Measurements from ENCODE around the gene C8G. TPM values are rescaled to one million over a fixed set of nuclear protein-coding genes. Genes with fewer than 3 reads are reported as not detected.

C8G gene
- total and polyA plus RNA-seq, 4 donors = 0.90 to 3.1 (median 1.4) TPM

- Histone ChIP-seq H3K4me1 (ENCODE audit: control insufficient read depth in 1 of 2, insufficient read depth in 2 of 2, low read length in 2 of 2) (peaks cover 0 to 4% of the 10 kb centered on the region in 2 donors), H3K9me3 (ENCODE audit: control insufficient read depth, low read length) (no peaks in the 10 kb centered on the region), H3K4me3 (ENCODE audit: low read length in 2 of 2) (peak overlapping the region; percentile 65 to 85), H3K27me3 (ENCODE audit: control insufficient read depth in 1 of 2, insufficient read depth in 2 of 2, low read length in 1 of 2) (no peaks in the 10 kb centered on the region), H3K27ac (ENCODE audit: low read depth in 1 of 2, low read length in 2 of 2) (no peak overlapping the region), H3K36me3 (ENCODE audit: control insufficient read depth in 1 of 2, insufficient read depth in 2 of 2, low read length in 1 of 2) (no peaks in the 10 kb centered on the region)
- no peak for DNase-seq
- 38 to 45% methylated on average over 18 of the region's 18 CpGs for WGBS, 2 donors
- no peak for ATAC-seq (ENCODE audit: low FRiP score)
- intact Hi-C loops (cut with DNase I) = loop anchor here (5.0 to 10.0 kb wide), 2 partner anchors 46 to 148 kb away; partner anchors contain the start of genes AJM1 (in 1 of the 2), C8G (in 1 of the 2) and PHPT1 (in 1 of the 2)
Measured at GRCh38 chr9:136992819-136993369, 47.9 kb downstream of the C8G start.

GRCh38 chr9:136994180-136994887 is 49.3 kb downstream of the C8G start:
- H3K9me3 ChIP-seq (ENCODE audit: control insufficient read depth, low read length) = no peaks in the 10 kb centered on the region
- no peak for ATAC-seq (ENCODE audit: low FRiP score)
- H3K4me1 ChIP-seq (ENCODE audit: control insufficient read depth in 1 of 2, insufficient read depth in 2 of 2, low read length in 2 of 2) = peaks cover 0 to 4% of the 10 kb centered on the region in 2 donors
- H3K27ac ChIP-seq (ENCODE audit: low read depth in 1 of 2, low read length in 2 of 2) = no peak overlapping the region
- no peak overlapping the region for H3K4me3 ChIP-seq (ENCODE audit: low read length in 2 of 2)
- no peaks in the 10 kb centered on the region for H3K27me3 ChIP-seq (ENCODE audit: control insufficient read depth in 1 of 2, insufficient read depth in 2 of 2, low read length in 1 of 2)
- 83 to 85% methylated on average over 50 to 54 of the region's 54 CpGs for WGBS, 2 donors
- DNase-seq = no peak
- intact Hi-C loops (cut with DNase I) = loop anchor here (5.0 to 10.0 kb wide), 2 partner anchors 47 to 150 kb away; partner anchors contain the start of genes AJM1 (in 1 of the 2), C8G (in 1 of the 2) and PHPT1 (in 1 of the 2)
- H3K36me3 ChIP-seq (ENCODE audit: control insufficient read depth in 1 of 2, insufficient read depth in 2 of 2, low read length in 1 of 2) = no peaks in the 10 kb centered on the region

DNA sequence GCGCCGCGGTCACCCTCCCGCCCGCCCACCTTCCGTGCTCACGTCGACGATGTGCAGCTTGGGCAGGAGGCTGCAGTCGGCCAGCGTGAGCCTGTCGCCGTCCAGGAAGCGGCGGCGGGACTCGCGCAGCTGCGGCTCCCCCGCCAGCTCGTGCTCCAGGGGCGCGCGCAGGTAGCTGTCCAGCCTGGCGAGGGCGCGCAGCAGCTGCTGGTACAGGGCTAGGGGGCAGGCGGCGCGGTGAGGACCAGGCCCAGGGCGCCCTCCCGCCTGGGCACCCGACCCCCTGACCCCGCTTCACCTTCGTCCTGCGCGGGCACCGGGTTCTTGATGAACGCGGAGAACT is 49.8 kb downstream of the C8G start:
- Histone ChIP-seq H3K4me3 (ENCODE audit: low read length in 2 of 2) (no peak overlapping the region), H3K27me3 (ENCODE audit: control insufficient read depth in 1 of 2, insufficient read depth in 2 of 2, low read length in 1 of 2) (no peaks in the 10 kb centered on the region), H3K9me3 (ENCODE audit: control insufficient read depth, low read length) (no peaks in the 10 kb centered on the region), H3K27ac (ENCODE audit: low read depth in 1 of 2, low read length in 2 of 2) (no peak overlapping the region), H3K36me3 (ENCODE audit: control insufficient read depth in 1 of 2, insufficient read depth in 2 of 2, low read length in 1 of 2) (no peaks in the 10 kb centered on the region), H3K4me1 (ENCODE audit: control insufficient read depth in 1 of 2, insufficient read depth in 2 of 2, low read length in 2 of 2) (peaks cover 0 to 4% of the 10 kb centered on the region in 2 donors)
- no peak for DNase-seq
- intact Hi-C loops (cut with DNase I) = loop anchor here (5.0 to 10.0 kb wide), 2 partner anchors 48 to 150 kb away; partner anchors contain the start of genes AJM1 (in 1 of the 2), C8G (in 1 of the 2) and PHPT1 (in 1 of the 2)
- 52 to 65% methylated on average over 34 to 40 of the region's 40 CpGs for WGBS, 2 donors
- no peak for ATAC-seq (ENCODE audit: low FRiP score)

- intact Hi-C loops (cut with DNase I) = loop anchor here in 1 of 2 donors (10.0 kb wide), 1 partner anchor 151 kb away; the partner anchor contains the start of genes AJM1 and PHPT1
- no peaks in the 10 kb centered on the region for H3K27me3 ChIP-seq (ENCODE audit: control insufficient read depth in 1 of 2, insufficient read depth in 2 of 2, low read length in 1 of 2)
- peaks cover 0 to 4% of the 10 kb centered on the region in 2 donors for H3K4me1 ChIP-seq (ENCODE audit: control insufficient read depth in 1 of 2, insufficient read depth in 2 of 2, low read length in 2 of 2)
- 4 to 10% methylated on average over 23 to 30 of the region's 30 CpGs for WGBS, 2 donors
- no peak for ATAC-seq (ENCODE audit: low FRiP score)
- H3K27ac ChIP-seq (ENCODE audit: low read depth in 1 of 2, low read length in 2 of 2) = no peak overlapping the region
- H3K36me3 ChIP-seq (ENCODE audit: control insufficient read depth in 1 of 2, insufficient read depth in 2 of 2, low read length in 1 of 2) = no peaks in the 10 kb centered on the region
- H3K9me3 ChIP-seq (ENCODE audit: control insufficient read depth, low read length) = no peaks in the 10 kb centered on the region
- no peak for DNase-seq
- no peak overlapping the region for H3K4me3 ChIP-seq (ENCODE audit: low read length in 2 of 2)
Measured at GRCh38 chr9:136995362-136995761, 50.3 kb downstream of the C8G start.

GRCh38 chr9:136995772-136996311 is 50.8 kb downstream of the C8G start:
- Histone ChIP-seq H3K27ac (ENCODE audit: low read depth in 1 of 2, low read length in 2 of 2) (no peak overlapping the region), H3K9me3 (ENCODE audit: control insufficient read depth, low read length) (no peaks in the 10 kb centered on the region), H3K27me3 (ENCODE audit: control insufficient read depth in 1 of 2, insufficient read depth in 2 of 2, low read length in 1 of 2) (no peaks in the 10 kb centered on the region), H3K4me3 (ENCODE audit: low read length in 2 of 2) (no peak overlapping the region), H3K36me3 (ENCODE audit: control insufficient read depth in 1 of 2, insufficient read depth in 2 of 2, low read length in 1 of 2) (no peaks in the 10 kb centered on the region), H3K4me1 (ENCODE audit: control insufficient read depth in 1 of 2, insufficient read depth in 2 of 2, low read length in 2 of 2) (peaks cover 0 to 4% of the 10 kb centered on the region in 2 donors)
- no peak for ATAC-seq (ENCODE audit: low FRiP score)
- DNase-seq = peak in 1 of 2 donors; percentile 79
- 0 to 5% methylated on average over 12 of the region's 12 CpGs for WGBS, 2 donors
- intact Hi-C loops (cut with DNase I) = loop anchor here in 1 of 2 donors (2.0 to 10.0 kb wide), 2 partner anchors 41 to 151 kb away; partner anchors contain the start of genes AJM1 and PHPT1

Other genes starting within 250 kb of the C8G start
Only the 30 nearest of the 32 such genes appear.
- gene DIPK1B, start 232.7 kb upstream of the C8G start, total RNA-seq = 10 to 100 TPM in 1 of 2 donors, 1 to 10 TPM in 1; 7.3 to 13.6 TPM
- 1 to 10 TPM; 1.1 to 4.8 TPM for gene DIPK1B, start 232.7 kb upstream of the C8G start, polyA plus RNA-seq
- 10 to 100 TPM; 11.4 to 13.4 TPM for gene LCN10, start 202.3 kb upstream of the C8G start, total RNA-seq
- 1 to 10 TPM in 1 of 2 donors, under 1 TPM in 1; 0.25 to 2.1 TPM for gene LCN10, start 202.3 kb upstream of the C8G start, polyA plus RNA-seq
- gene LCN6, start 196.7 kb upstream of the C8G start, total RNA-seq = 10 to 100 TPM; 17.4 to 24.2 TPM
- 1 to 10 TPM in 1 of 2 donors, not detected in 1; 2.5 TPM for gene LCN6, start 196.7 kb upstream of the C8G start, polyA plus RNA-seq
- gene LCN8, start 187.0 kb upstream of the C8G start, total RNA-seq = not detected
- under 1 TPM in 1 of 2 donors, not detected in 1; 0.10 TPM for gene LCN8, start 187.0 kb upstream of the C8G start, polyA plus RNA-seq
- gene LCN15, start 180.7 kb upstream of the C8G start, total RNA-seq = not detected
- gene LCN15, start 180.7 kb upstream of the C8G start, polyA plus RNA-seq = under 1 TPM in 1 of 2 donors, not detected in 1; 0.88 TPM
- 10 to 100 TPM; 26.6 to 27.0 TPM for gene TMEM141, start 153.9 kb upstream of the C8G start, total RNA-seq
- 10 to 100 TPM; 57.0 to 95.8 TPM for gene TMEM141, start 153.9 kb upstream of the C8G start, polyA plus RNA-seq
- gene CCDC183, start 148.9 kb upstream of the C8G start, total RNA-seq = under 1 TPM; 0.45 to 0.58 TPM
- under 1 TPM; 0.46 to 0.50 TPM for gene CCDC183, start 148.9 kb upstream of the C8G start, polyA plus RNA-seq
- gene RABL6, start 137.3 kb upstream of the C8G start, total RNA-seq = 10 to 100 TPM; 47.2 to 52.0 TPM
- gene RABL6, start 137.3 kb upstream of the C8G start, polyA plus RNA-seq = 10 to 100 TPM; 31.3 to 76.1 TPM
- gene AJM1, start 102.8 kb upstream of the C8G start, total RNA-seq = 1 to 10 TPM; 6.1 to 6.2 TPM
- gene AJM1, start 102.8 kb upstream of the C8G start, polyA plus RNA-seq = 10 to 100 TPM in 1 of 2 donors, under 1 TPM in 1; 0.63 to 26.9 TPM
- gene PHPT1, start 95.8 kb upstream of the C8G start, total RNA-seq = 10 to 100 TPM; 65.6 to 84.1 TPM
- 100 to 1,000 TPM; 129 to 165 TPM for gene PHPT1, start 95.8 kb upstream of the C8G start, polyA plus RNA-seq
- gene MAMDC4, start 92.9 kb upstream of the C8G start, total RNA-seq = 1 to 10 TPM; 2.4 to 5.0 TPM
- gene MAMDC4, start 92.9 kb upstream of the C8G start, polyA plus RNA-seq = 10 to 100 TPM in 1 of 2 donors, 1 to 10 TPM in 1; 2.6 to 19.0 TPM
- 100 to 1,000 TPM; 193 to 223 TPM for gene EDF1, start 78.9 kb upstream of the C8G start, total RNA-seq
- gene EDF1, start 78.9 kb upstream of the C8G start, polyA plus RNA-seq = 100 to 1,000 TPM; 421 to 505 TPM
- gene TRAF2, start 58.7 kb upstream of the C8G start, total RNA-seq = 10 to 100 TPM in 1 of 2 donors, 1 to 10 TPM in 1; 9.1 to 22.1 TPM
- gene TRAF2, start 58.7 kb upstream of the C8G start, polyA plus RNA-seq = 10 to 100 TPM in 1 of 2 donors, 1 to 10 TPM in 1; 4.8 to 14.0 TPM
- gene FBXW5, start 505 bp upstream of the C8G start, total RNA-seq = 100 to 1,000 TPM in 1 of 2 donors, 10 to 100 TPM in 1; 92.5 to 107 TPM
- gene FBXW5, start 505 bp upstream of the C8G start, polyA plus RNA-seq = 100 to 1,000 TPM; 111 to 191 TPM
- 1 to 10 TPM in 1 of 2 donors, under 1 TPM in 1; 0.71 to 1.6 TPM for gene LCN12, start 7.0 kb downstream of the C8G start, total RNA-seq
- 1 to 10 TPM in 1 of 2 donors, not detected in 1; 3.3 TPM for gene LCN12, start 7.0 kb downstream of the C8G start, polyA plus RNA-seq
- 100 to 1,000 TPM; 128 to 145 TPM for gene PTGDS, start 32.3 kb downstream of the C8G start, total RNA-seq
- 10 to 100 TPM; 12.2 to 13.9 TPM for gene PTGDS, start 32.3 kb downstream of the C8G start, polyA plus RNA-seq
- gene LCNL1, start 37.8 kb downstream of the C8G start, total RNA-seq = 1 to 10 TPM in 1 of 2 donors, under 1 TPM in 1; 0.36 to 1.1 TPM
- under 1 TPM in 1 of 2 donors, not detected in 1; 0.15 TPM for gene LCNL1, start 37.8 kb downstream of the C8G start, polyA plus RNA-seq
- gene PAXX, start 47.2 kb downstream of the C8G start, total RNA-seq = 10 to 100 TPM; 27.8 to 42.0 TPM
- 100 to 1,000 TPM in 1 of 2 donors, 10 to 100 TPM in 1; 39.9 to 192 TPM for gene PAXX, start 47.2 kb downstream of the C8G start, polyA plus RNA-seq
- gene CLIC3, start 51.3 kb downstream of the C8G start, total RNA-seq = 1 to 10 TPM; 3.8 to 7.0 TPM
- 1 to 10 TPM; 1.6 to 6.7 TPM for gene CLIC3, start 51.3 kb downstream of the C8G start, polyA plus RNA-seq
- 10 to 100 TPM; 27.3 to 60.0 TPM for gene ABCA2, start 83.0 kb downstream of the C8G start, total RNA-seq
- 10 to 100 TPM in 1 of 2 donors, 1 to 10 TPM in 1; 9.0 to 48.1 TPM for gene ABCA2, start 83.0 kb downstream of the C8G start, polyA plus RNA-seq
- gene FUT7, start 86.8 kb downstream of the C8G start, total RNA-seq = under 1 TPM; 0.27 to 0.68 TPM
- not detected for gene FUT7, start 86.8 kb downstream of the C8G start, polyA plus RNA-seq
- gene NPDC1, start 100.9 kb downstream of the C8G start, total RNA-seq = 100 to 1,000 TPM in 1 of 2 donors, 10 to 100 TPM in 1; 99.3 to 217 TPM
- gene NPDC1, start 100.9 kb downstream of the C8G start, polyA plus RNA-seq = 100 to 1,000 TPM in 1 of 2 donors, 10 to 100 TPM in 1; 26.5 to 190 TPM
- 1 to 10 TPM in 1 of 2 donors, under 1 TPM in 1; 0.16 to 1.7 TPM for gene ENTPD2, start 108.8 kb downstream of the C8G start, total RNA-seq
- not detected for gene ENTPD2, start 108.8 kb downstream of the C8G start, polyA plus RNA-seq
- gene SAPCD2, start 125.3 kb downstream of the C8G start, total RNA-seq = under 1 TPM; 0.26 to 0.60 TPM
- gene SAPCD2, start 125.3 kb downstream of the C8G start, polyA plus RNA-seq = under 1 TPM in 1 of 2 donors, not detected in 1; 0.50 TPM
- gene UAP1L1, start 132.3 kb downstream of the C8G start, total RNA-seq = 10 to 100 TPM in 1 of 2 donors, 1 to 10 TPM in 1; 7.9 to 20.6 TPM
- 10 to 100 TPM in 1 of 2 donors, 1 to 10 TPM in 1; 4.1 to 13.2 TPM for gene UAP1L1, start 132.3 kb downstream of the C8G start, polyA plus RNA-seq
- gene MAN1B1, start 141.7 kb downstream of the C8G start, total RNA-seq = 10 to 100 TPM; 28.4 to 52.2 TPM
- gene MAN1B1, start 141.7 kb downstream of the C8G start, polyA plus RNA-seq = 100 to 1,000 TPM in 1 of 2 donors, 10 to 100 TPM in 1; 21.2 to 104 TPM
- gene DPP7, start 169.5 kb downstream of the C8G start, total RNA-seq = 100 to 1,000 TPM in 1 of 2 donors, 10 to 100 TPM in 1; 97.4 to 153 TPM
- 100 to 1,000 TPM in 1 of 2 donors, 10 to 100 TPM in 1; 98.8 to 598 TPM for gene DPP7, start 169.5 kb downstream of the C8G start, polyA plus RNA-seq
- not detected for gene GRIN1, start 193.9 kb downstream of the C8G start, total RNA-seq
- not detected for gene GRIN1, start 193.9 kb downstream of the C8G start, polyA plus RNA-seq
- gene LRRC26, start 224.8 kb downstream of the C8G start, total RNA-seq = not detected
- gene LRRC26, start 224.8 kb downstream of the C8G start, polyA plus RNA-seq = not detected
- gene TMEM210, start 226.8 kb downstream of the C8G start, total RNA-seq = not detected
- gene TMEM210, start 226.8 kb downstream of the C8G start, polyA plus RNA-seq = not detected